GM12864 (cell line): Measurements from ENCODE around the gene HHIPL1.

Experiments used
- DNase-seq: peaks from one replicate; pipeline ENCODE4 v3.0.0-alpha.2; 2011; ENCODE audit warnings: low read depth
- H3K4me3 ChIP-seq: 2 replicates; pipeline ENCODE4 v1.5.1; 2011; ENCODE audit warnings: mild to moderate bottlenecking, low read depth, low read length, control low read depth
- CTCF ChIP-seq: IDR thresholded peaks from 2 replicates; pipeline ENCODE4 v1.5.1; 2011; ENCODE audit warnings: low read depth, mild to moderate bottlenecking, moderate library complexity, low read length, control low read depth, inconsistent platforms; ENCODE audit errors: missing control alignments

Gene HHIPL1

GRCh38 chr14:99644723-99645544, at the start of gene HHIPL1:
Gene HHIPL1, plus strand, starts transcription at chr14:99645129. Its CDS starts 79 bp downstream, at chr14:99645208.
- no peak for DNase-seq
- TF ChIP-seq CTCF, result no peak

GRCh38 chr14:99595524-99595923, 49.4 kb upstream of the HHIPL1 start:
- DNase-seq, result no peak

More at GRCh38 chr14:99644723-99645544, at the start of gene HHIPL1:
- no peak within 1 kb of the TSS for H3K4me3 ChIP-seq

GRCh38 chr14:99596071-99596627, 48.8 kb upstream of the HHIPL1 start:
- no peak for TF ChIP-seq CTCF
- DNase-seq, result no peak
- H3K4me3 ChIP-seq, result no peak overlapping the region

More at GRCh38 chr14:99595524-99595923, 49.4 kb upstream of the HHIPL1 start:
- no peak overlapping the region; the same call in 1 of the 2 replicates for H3K4me3 ChIP-seq
- no peak for TF ChIP-seq CTCF

GRCh38 chr14:99596772-99597171, 48.2 kb upstream of the HHIPL1 start:
- no peak for TF ChIP-seq CTCF
- no peak for DNase-seq
- H3K4me3 ChIP-seq, result no peak overlapping the region

- DNase-seq, result no peak
- no peak for TF ChIP-seq CTCF
- no peak overlapping the region for H3K4me3 ChIP-seq
These were observed 46.9 kb upstream of the HHIPL1 start for GRCh38 chr14:99597911-99598600.

- DNase-seq, result no peak
- no peak overlapping the region for H3K4me3 ChIP-seq
- TF ChIP-seq CTCF, result no peak
These were observed 46.2 kb upstream of the HHIPL1 start for GRCh38 chr14:99598774-99599173.
